HL-60 (cell line): ENCODE data around the gene CHCHD6.

ENCODE experiments used
- DNase-seq, 2 experiments: peaks; one replicate each; pipeline ENCODE4 v3.0.0-alpha.2; 2010 to 2020; ENCODE audit warnings: low read depth in 1 of 2, low spot score in 1 of 2
- H3K27ac ChIP-seq: fragments of 250-450 bp; sonication (Bioruptor Pico); replicated peaks from 2 replicates; pipeline ENCODE4 v1.5.1; 2020; ENCODE audit warnings: mild to moderate bottlenecking, moderate library complexity
- H3K27me3 ChIP-seq: fragments of 250-450 bp; sonication (Bioruptor Pico); 2 replicates; pipeline ENCODE4 v1.5.1; 2021; ENCODE audit warnings: mild to moderate bottlenecking, moderate library complexity; ENCODE audit not compliant: insufficient read depth, poor library complexity, severe bottlenecking
- H3K4me3 ChIP-seq: replicated peaks from 2 replicates; pipeline ENCODE4 v1.5.1; 2011; ENCODE audit warnings: mild to moderate bottlenecking, control low read depth, low read length; ENCODE audit not compliant: insufficient read depth
- CTCF ChIP-seq: IDR thresholded peaks from one replicate; pipeline ENCODE4 v1.5.1; 2011; ENCODE audit warnings: low read length, control low read depth, inconsistent platforms; ENCODE audit not compliant: insufficient read depth
- GABPA ChIP-seq: IDR thresholded peaks from 2 replicates; pipeline ENCODE4 v1.6.1; 2012; ENCODE audit warnings: low read depth
- POLR2AphosphoS5 ChIP-seq: IDR thresholded peaks from 2 replicates; pipeline ENCODE4 v1.6.1; 2012; ENCODE audit warnings: low read depth
- REST ChIP-seq: IDR thresholded peaks from 2 replicates; pipeline ENCODE4 v1.6.1; 2012; ENCODE audit warnings: low read depth; ENCODE audit not compliant: insufficient replicate concordance
- SPI1 ChIP-seq: IDR thresholded peaks from 2 replicates; pipeline ENCODE4 v1.6.1; 2012; ENCODE audit warnings: low read depth, mild to moderate bottlenecking, borderline replicate concordance

CHCHD6 gene

GRCh38 chr3:126946405-126946804 is 242.4 kb downstream of the CHCHD6 start:
- no peak overlapping the region for H3K27ac ChIP-seq
- no peak for DNase-seq
- H3K4me3 ChIP-seq: no peak overlapping the region
- TF ChIP-seq SPI1 (no peak), REST (no peak), GABPA (no peak), CTCF (no peak), POLR2AphosphoS5 (no peak)
- no peaks in the 10 kb centered on the region for H3K27me3 ChIP-seq

- Histone ChIP-seq H3K27ac (no peak overlapping the region), H3K4me3 (no peak overlapping the region), H3K27me3 (no peaks in the 10 kb centered on the region)
- DNase-seq: no peak
- no peak for TF ChIP-seq SPI1
- TF ChIP-seq GABPA: no peak
- no peak for TF ChIP-seq CTCF
Observed at GRCh38 chr3:126947429-126947828, 243.4 kb downstream of the CHCHD6 start.

- Histone ChIP-seq H3K27me3 (no peaks in the 10 kb centered on the region), H3K27ac (no peak overlapping the region), H3K4me3 (no peak overlapping the region)
- TF ChIP-seq REST (no peak), SPI1 (no peak), CTCF (no peak), GABPA (no peak)
- no peak for DNase-seq
Observed at GRCh38 chr3:126948980-126949535, 245.0 kb downstream of the CHCHD6 start.

- no peaks in the 10 kb centered on the region for H3K27me3 ChIP-seq
- no peak overlapping the region for H3K4me3 ChIP-seq
- no peak for TF ChIP-seq REST
- no peak for TF ChIP-seq POLR2AphosphoS5
- TF ChIP-seq GABPA: no peak
- no peak for TF ChIP-seq CTCF
- no peak for TF ChIP-seq SPI1
- no peak overlapping the region for H3K27ac ChIP-seq
- no peak for DNase-seq
Observed at GRCh38 chr3:126951561-126951960, 247.5 kb downstream of the CHCHD6 start.
